Measurements from ENCODE around the gene PTGFRN.

Gene PTGFRN

GRCh38 chr1:116910379-116911187 lies 867 bp downstream of the PTGFRN start:
- no peak for TF ChIP-seq CTCF (IDR thresholded peaks at IDR 0.05; ENCODE audit: control insufficient read depth, extremely low read depth, insufficient read depth)
- peak overlapping the region; percentile 73 for H3K4me3 ChIP-seq (ENCODE audit: low read depth, low read length)
- no peak for DNase-seq (ENCODE audit: low read depth)

GRCh38 chr1:116911188-116911553 lies 1.5 kb downstream of the PTGFRN start:
- no peak for DNase-seq (ENCODE audit: low read depth)
- no peak for TF ChIP-seq CTCF (IDR thresholded peaks at IDR 0.05; ENCODE audit: control insufficient read depth, extremely low read depth, insufficient read depth)

GRCh38 chr1:116911779-116912469 lies 2.2 kb downstream of the PTGFRN start:
- DNase-seq (ENCODE audit: low read depth): no peak
- no peak overlapping the region for H3K4me3 ChIP-seq (ENCODE audit: low read depth, low read length)
- TF ChIP-seq CTCF (IDR thresholded peaks at IDR 0.05; ENCODE audit: control insufficient read depth, extremely low read depth, insufficient read depth): no peak

More at GRCh38 chr1:116911188-116911553, 1.5 kb downstream of the PTGFRN start:
- H3K4me3 ChIP-seq (ENCODE audit: low read depth, low read length): peak overlapping the region; percentile 73

- no peak for DNase-seq (ENCODE audit: low read depth)
- TF ChIP-seq CTCF (IDR thresholded peaks at IDR 0.05; ENCODE audit: control insufficient read depth, extremely low read depth, insufficient read depth): no peak
- H3K4me3 ChIP-seq (ENCODE audit: low read depth, low read length): no peak overlapping the region
These were observed 3.1 kb downstream of the PTGFRN start for GRCh38 chr1:116912846-116913245.

- no peak for DNase-seq (ENCODE audit: low read depth)
- no peak for TF ChIP-seq CTCF (IDR thresholded peaks at IDR 0.05; ENCODE audit: control insufficient read depth, extremely low read depth, insufficient read depth)
- no peak overlapping the region for H3K4me3 ChIP-seq (ENCODE audit: low read depth, low read length)
These were observed 4.2 kb downstream of the PTGFRN start for GRCh38 chr1:116913941-116914340.

- no peak for TF ChIP-seq CTCF (IDR thresholded peaks at IDR 0.05; ENCODE audit: control insufficient read depth, extremely low read depth, insufficient read depth)
- H3K4me3 ChIP-seq (ENCODE audit: low read depth, low read length): no peak overlapping the region
- no peak for DNase-seq (ENCODE audit: low read depth)
These were observed 5.0 kb downstream of the PTGFRN start for GRCh38 chr1:116914667-116915066.
